IMR-90 (cell line): ENCODE measurements around the gene AMZ1. TPM values are rescaled to one million over a fixed set of nuclear protein-coding genes. Genes with fewer than 3 reads are reported as not detected.

ENCODE experiments used
- ATAC-seq: fragments of 200-7000 bp; cut with Tn5 transposase; 2 replicates; pipeline ENCODE4 v1.9.1; 2020; ENCODE audit warnings: low read depth, mild to moderate bottlenecking, moderate library complexity
- BruUV-seq: library from RNA; stranded (reverse); fragments of 400-500 nt; replicated peaks from 2 replicates; lab custom pipeline; 2021; lab: Mats Ljungman, UMichigan
- CTCF ChIA-PET: fragments of 300-600 bp; formaldehyde crosslinking; extraction: SDS; loops from one replicate; lab custom pipeline; 2021; ENCODE audit warnings: antibody characterized with exemption; lab: Yijun Ruan, JAX
- POLR2A ChIA-PET: fragments of 300-600 bp; sonication (Branson Sonifier 250); formaldehyde crosslinking; loops from one replicate; lab custom pipeline; 2022; ENCODE audit warnings: antibody characterized with exemption; ENCODE audit not compliant: unreplicated experiment; lab: Charles Lee
- DNase-seq: peaks from one replicate; pipeline ENCODE4 v3.0.0; 2013
- H2AFZ ChIP-seq: replicated peaks from 2 replicates; pipeline ENCODE3; 2013; ENCODE audit warnings: low read length, mild to moderate bottlenecking; ENCODE audit not compliant: poor library complexity
- H2AK5ac ChIP-seq: 2 replicates; pipeline ENCODE4 v1.6.1; 2013; ENCODE audit warnings: low read depth, low read length, inconsistent platforms
- H2AK9ac ChIP-seq: replicated peaks from 2 replicates; pipeline ENCODE3; 2013; ENCODE audit warnings: mild to moderate bottlenecking, low read depth, low read length, moderate library complexity; ENCODE audit not compliant: poor library complexity
- H2BK120ac ChIP-seq: 2 replicates; pipeline ENCODE4 v1.6.1; 2013; ENCODE audit warnings: low read depth, low read length, inconsistent platforms
- H2BK15ac ChIP-seq: 3 replicates; pipeline ENCODE4 v1.6.1; 2013; ENCODE audit warnings: low read depth, low read length, inconsistent platforms
- H2BK20ac ChIP-seq: 2 replicates; pipeline ENCODE4 v1.6.1; 2013; ENCODE audit warnings: low read depth, mild to moderate bottlenecking, inconsistent platforms, low read length, moderate library complexity
- H2BK5ac ChIP-seq: 2 replicates; pipeline ENCODE4 v1.6.1; 2013; ENCODE audit warnings: mild to moderate bottlenecking, low read depth, low read length, inconsistent platforms; ENCODE audit not compliant: poor library complexity, severe bottlenecking
- H3K14ac ChIP-seq: replicated peaks from 2 replicates; pipeline ENCODE4 v1.6.1; 2013; ENCODE audit warnings: low read depth, low read length, inconsistent platforms
- H3K18ac ChIP-seq: 2 replicates; pipeline ENCODE4 v1.6.1; 2013; ENCODE audit warnings: low read depth, low read length, control low read depth
- H3K23ac ChIP-seq: 2 replicates; pipeline ENCODE4 v1.6.1; 2013; ENCODE audit warnings: low read depth, low read length, inconsistent platforms
- H3K27ac ChIP-seq: 2 replicates; pipeline ENCODE4 v1.5.1; 2013; ENCODE audit warnings: mild to moderate bottlenecking, control low read depth, low read length; ENCODE audit not compliant: insufficient read depth
- H3K27me3 ChIP-seq: 2 replicates; pipeline ENCODE4 v1.6.1; 2013; ENCODE audit warnings: low read length; ENCODE audit not compliant: control insufficient read depth, insufficient read depth
- H3K36me3 ChIP-seq: 2 replicates; pipeline ENCODE4 v1.6.1; 2013; ENCODE audit warnings: low read length, mixed read lengths; ENCODE audit not compliant: control insufficient read depth, insufficient read depth
- H3K4ac ChIP-seq: 2 replicates; pipeline ENCODE4 v1.6.1; 2013; ENCODE audit warnings: low read depth, low read length, inconsistent platforms
- H3K4me1 ChIP-seq: 2 replicates; pipeline ENCODE4 v1.6.1; 2013; ENCODE audit warnings: low read length, mixed read lengths; ENCODE audit not compliant: control insufficient read depth, insufficient read depth
- H3K4me2 ChIP-seq: 2 replicates; pipeline ENCODE4 v1.6.1; 2013; ENCODE audit warnings: low read depth, mild to moderate bottlenecking, control low read depth, low read length, moderate library complexity
- H3K4me3 ChIP-seq: 2 replicates; pipeline ENCODE4 v1.5.1; 2013; ENCODE audit warnings: low read depth, mild to moderate bottlenecking, control low read depth, low read length, moderate library complexity; ENCODE audit not compliant: insufficient read depth
- H3K56ac ChIP-seq: 2 replicates; pipeline ENCODE4 v1.6.1; 2013; ENCODE audit warnings: low read length, inconsistent platforms; ENCODE audit not compliant: insufficient read depth; ENCODE audit errors: extremely low read depth
- H3K79me1 ChIP-seq, 2 experiments: 2 replicates each; pipeline ENCODE4 v1.6.1; 2013; ENCODE audit warnings: low read length in 2 of 2, inconsistent platforms in 1 of 2, low read depth in 1 of 2
- H3K9ac ChIP-seq: 2 replicates; pipeline ENCODE4 v1.6.1; 2013; ENCODE audit warnings: low read depth, low read length, control low read depth
- H3K9me1 ChIP-seq: 2 replicates; pipeline ENCODE4 v1.6.1; 2013; ENCODE audit warnings: low read length, inconsistent platforms; ENCODE audit not compliant: insufficient read depth
- H3K9me3 ChIP-seq: 2 replicates; pipeline ENCODE4 v1.6.1; 2013; ENCODE audit warnings: low read length; ENCODE audit not compliant: control insufficient read depth, insufficient read depth
- H4K20me1 ChIP-seq: 2 replicates; pipeline ENCODE4 v1.6.1; 2013; ENCODE audit warnings: low read length, inconsistent platforms; ENCODE audit not compliant: insufficient read depth
- H4K5ac ChIP-seq: 2 replicates; pipeline ENCODE4 v1.6.1; 2013; ENCODE audit warnings: mild to moderate bottlenecking, low read depth, low read length, control low read depth
- H4K8ac ChIP-seq, 2 experiments: 2 replicates each; pipeline ENCODE4 v1.6.1; 2013; ENCODE audit warnings: low read depth in 2 of 2, low read length in 2 of 2, control low read depth in 1 of 2, inconsistent platforms in 1 of 2
- H4K91ac ChIP-seq: 2 replicates; pipeline ENCODE4 v1.6.1; 2013; ENCODE audit warnings: low read depth, low read length, inconsistent platforms; ENCODE audit not compliant: insufficient read depth
- BHLHE40 ChIP-seq: fragments of 150-350 bp; IDR thresholded peaks from 2 replicates; pipeline ENCODE4 v1.6.1; 2016; ENCODE audit warnings: mild to moderate bottlenecking, low read depth, low read length
- CEBPB ChIP-seq: IDR thresholded peaks from 2 replicates; pipeline ENCODE4 v1.6.1; 2012; ENCODE audit warnings: low read depth, low read length, improper control_type of control experiment
- CHD1 ChIP-seq: IDR thresholded peaks from 2 replicates; pipeline ENCODE4 v1.6.1; 2012; ENCODE audit warnings: low read depth, low read length, improper control_type of control experiment
- FOS ChIP-seq: fragments of 150-350 bp; IDR thresholded peaks from 2 replicates; pipeline ENCODE4 v1.6.1; 2016; ENCODE audit warnings: low read depth, low read length
- MAFK ChIP-seq: IDR thresholded peaks from 2 replicates; pipeline ENCODE4 v1.6.1; 2012; ENCODE audit warnings: low read depth, low read length, improper control_type of control experiment
- MAZ ChIP-seq: IDR thresholded peaks from 2 replicates; pipeline ENCODE4 v1.6.1; 2012; ENCODE audit warnings: low read depth, mild to moderate bottlenecking, low read length, improper control_type of control experiment, moderate library complexity, borderline replicate concordance
- MXI1 ChIP-seq: IDR thresholded peaks from 2 replicates; pipeline ENCODE4 v1.6.1; 2012; ENCODE audit warnings: low read depth, mild to moderate bottlenecking, low read length, moderate library complexity, borderline replicate concordance
- NFE2L2 ChIP-seq: fragments of 150-350 bp; IDR thresholded peaks from 2 replicates; pipeline ENCODE4 v1.6.1; 2016; ENCODE audit warnings: low read depth, mild to moderate bottlenecking, low read length
- POLR2A ChIP-seq: IDR thresholded peaks from 2 replicates; pipeline ENCODE4 v1.6.1; 2012; ENCODE audit warnings: mild to moderate bottlenecking, low read depth, low read length
- RAD21 ChIP-seq: IDR thresholded peaks from 2 replicates; pipeline ENCODE4 v1.6.1; 2012; ENCODE audit warnings: low read length, improper control_type of control experiment
- RCOR1 ChIP-seq: IDR thresholded peaks from 2 replicates; pipeline ENCODE4 v1.6.1; 2012; ENCODE audit warnings: mild to moderate bottlenecking, low read length, improper control_type of control experiment; ENCODE audit not compliant: insufficient replicate concordance
- RFX5 ChIP-seq: IDR thresholded peaks from 2 replicates; pipeline ENCODE4 v1.8.0; 2012; ENCODE audit warnings: low read depth, mild to moderate bottlenecking, low read length, moderate library complexity
- SMC3 ChIP-seq: fragments of 150-350 bp; IDR thresholded peaks from 2 replicates; pipeline ENCODE4 v1.6.1; 2016; ENCODE audit warnings: low read depth, mild to moderate bottlenecking, antibody characterized with exemption, low read length, moderate library complexity
- WGBS, 2 experiments: methylation state at CpG; one replicate each; pipeline versions ENCODE4 v1.1.5 to v1.1.7; 2013; ENCODE audit warnings: missing lambda C conversion rate in 2 of 2; ENCODE audit not compliant: insufficient read length in 1 of 2; ENCODE audit errors: extremely low coverage in 2 of 2; 5-methylcytosine and 5-hydroxymethylcytosine counted together
- dilution Hi-C: fragments of 300-500 bp; cut with HindIII; formaldehyde crosslinking; loops from one replicate; pipeline ENCODE4 v1.14.3; 2018; ENCODE audit warnings: low sequenced_read_pairs; ENCODE audit not compliant: unreplicated experiment
- in situ Hi-C: fragments of 300-500 bp; cut with MboI; formaldehyde crosslinking; loops from 3 replicates; pipeline ENCODE4 v1.14.3; 2019; ENCODE audit warnings: low sequenced_read_pairs, inconsistent platforms, mixed read lengths
- intact Hi-C: fragments of 100-400 bp; cut with micrococcal nuclease; formaldehyde crosslinking; loops from 2 replicates; pipeline ENCODE4 v1.10.0; 2022
- polyA plus RNA-seq, 3 experiments: library from polyadenylated mRNA; depleted of rRNA; stranded (reverse); fragments of >200 nt; gene quantifications; 2 replicates each; pipeline ENCODE4 v1.2.3, GENCODE V29; 2012; ENCODE audit warnings: low replicate concordance in 1 of 3
- total RNA-seq: library from RNA; depleted of rRNA; stranded (reverse); fragments of >200 nt; gene quantifications from 2 replicates; pipeline ENCODE4 v1.2.3, GENCODE V29; 2012
- TF ChIP-seq, protein P1 (sequence below): fragments of 150-350 bp; IDR thresholded peaks from 2 replicates; pipeline ENCODE4 v1.6.1; 2016; ENCODE audit warnings: low read depth, mild to moderate bottlenecking, low read length, moderate library complexity, borderline replicate concordance
- TF ChIP-seq, protein P2 (sequence below): fragments of 150-350 bp; IDR thresholded peaks from 2 replicates; pipeline ENCODE4 v1.6.1; 2017; ENCODE audit warnings: mild to moderate bottlenecking, antibody characterized with exemption, low read length, low read depth
- TF ChIP-seq, protein P3 (sequence below): conservative IDR thresholded peaks from 2 replicates; pipeline ENCODE4 v1.5.1; 2012; ENCODE audit warnings: mild to moderate bottlenecking, low read depth, low read length, improper control_type of control experiment

Gene AMZ1
- total and polyA plus RNA-seq, 2 of the 4 experiments (the other 2 are of a cell fraction) = 0.54 to 1.6 TPM

DNA sequence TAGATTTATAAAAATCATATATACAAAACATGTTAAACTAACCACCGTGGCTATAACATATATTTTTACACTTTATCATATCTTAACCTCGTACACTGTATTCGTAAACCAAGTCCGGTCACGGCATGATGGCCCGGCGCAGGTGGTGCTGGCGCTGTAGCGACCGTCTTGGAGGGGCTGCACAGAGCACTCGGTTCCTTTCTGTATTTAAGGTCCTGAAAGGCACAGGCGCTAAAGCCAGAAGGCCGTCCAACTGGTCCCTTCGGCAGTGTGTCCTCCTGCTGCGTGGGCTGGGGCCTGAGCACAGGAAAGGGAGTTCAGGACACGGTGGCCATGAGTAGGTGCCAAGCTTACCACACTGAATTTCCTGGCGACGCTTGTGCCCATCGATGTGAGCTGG is 33.8 kb downstream of the AMZ1 start:
- Histone ChIP-seq H4K5ac (no peak overlapping the region), H3K9ac (no peak overlapping the region), H3K9me1 (peaks cover 10% of the 10 kb centered on the region; the same call in 1 of the 2 replicates), H3K79me1 (peaks cover 22 to 53% of the 10 kb centered on the region in 2 experiments), H2BK5ac (no peak overlapping the region), H3K56ac (no peak overlapping the region), H2AFZ (no peak overlapping the region), H2AK9ac (no peak overlapping the region), H2AK5ac (no peak overlapping the region), H3K27me3 (no peaks in the 10 kb centered on the region), H3K18ac (no peak overlapping the region), H2BK120ac (no peak overlapping the region), H2BK20ac (no peak overlapping the region), H3K36me3 (peaks cover 48% of the 10 kb centered on the region), H3K27ac (no peak overlapping the region), H4K8ac (no peak overlapping the region), H3K4me3 (no peak overlapping the region), H2BK15ac (no peak overlapping the region), H3K4me2 (no peak overlapping the region), H3K4ac (no peak overlapping the region), H3K14ac (no peak overlapping the region), H3K9me3 (no peaks in the 10 kb centered on the region), H4K91ac (no peak overlapping the region), H3K4me1 (peaks cover 7% of the 10 kb centered on the region; the same call in 1 of the 2 replicates), H3K23ac (no peak overlapping the region), H4K20me1 (0 out of 2 replicates have a peak, but pooled peaks cover 4% of the 10 kb centered on the region)
- TF ChIP-seq RFX5 (no peak), SMC3 (no peak), NFE2L2 (no peak), MAZ (no peak), RAD21 (no peak), RCOR1 (no peak), CHD1 (no peak), CEBPB (no peak), BHLHE40 (no peak), MXI1 (no peak), MAFK (no peak), FOS (no peak), POLR2A (no peak)
- TF ChIP-seq, protein P1, sequence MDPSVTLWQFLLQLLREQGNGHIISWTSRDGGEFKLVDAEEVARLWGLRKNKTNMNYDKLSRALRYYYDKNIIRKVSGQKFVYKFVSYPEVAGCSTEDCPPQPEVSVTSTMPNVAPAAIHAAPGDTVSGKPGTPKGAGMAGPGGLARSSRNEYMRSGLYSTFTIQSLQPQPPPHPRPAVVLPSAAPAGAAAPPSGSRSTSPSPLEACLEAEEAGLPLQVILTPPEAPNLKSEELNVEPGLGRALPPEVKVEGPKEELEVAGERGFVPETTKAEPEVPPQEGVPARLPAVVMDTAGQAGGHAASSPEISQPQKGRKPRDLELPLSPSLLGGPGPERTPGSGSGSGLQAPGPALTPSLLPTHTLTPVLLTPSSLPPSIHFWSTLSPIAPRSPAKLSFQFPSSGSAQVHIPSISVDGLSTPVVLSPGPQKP = no peak
- TF ChIP-seq, protein P2, sequence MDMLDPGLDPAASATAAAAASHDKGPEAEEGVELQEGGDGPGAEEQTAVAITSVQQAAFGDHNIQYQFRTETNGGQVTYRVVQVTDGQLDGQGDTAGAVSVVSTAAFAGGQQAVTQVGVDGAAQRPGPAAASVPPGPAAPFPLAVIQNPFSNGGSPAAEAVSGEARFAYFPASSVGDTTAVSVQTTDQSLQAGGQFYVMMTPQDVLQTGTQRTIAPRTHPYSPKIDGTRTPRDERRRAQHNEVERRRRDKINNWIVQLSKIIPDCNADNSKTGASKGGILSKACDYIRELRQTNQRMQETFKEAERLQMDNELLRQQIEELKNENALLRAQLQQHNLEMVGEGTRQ = no peak
- TF ChIP-seq, protein P3, sequence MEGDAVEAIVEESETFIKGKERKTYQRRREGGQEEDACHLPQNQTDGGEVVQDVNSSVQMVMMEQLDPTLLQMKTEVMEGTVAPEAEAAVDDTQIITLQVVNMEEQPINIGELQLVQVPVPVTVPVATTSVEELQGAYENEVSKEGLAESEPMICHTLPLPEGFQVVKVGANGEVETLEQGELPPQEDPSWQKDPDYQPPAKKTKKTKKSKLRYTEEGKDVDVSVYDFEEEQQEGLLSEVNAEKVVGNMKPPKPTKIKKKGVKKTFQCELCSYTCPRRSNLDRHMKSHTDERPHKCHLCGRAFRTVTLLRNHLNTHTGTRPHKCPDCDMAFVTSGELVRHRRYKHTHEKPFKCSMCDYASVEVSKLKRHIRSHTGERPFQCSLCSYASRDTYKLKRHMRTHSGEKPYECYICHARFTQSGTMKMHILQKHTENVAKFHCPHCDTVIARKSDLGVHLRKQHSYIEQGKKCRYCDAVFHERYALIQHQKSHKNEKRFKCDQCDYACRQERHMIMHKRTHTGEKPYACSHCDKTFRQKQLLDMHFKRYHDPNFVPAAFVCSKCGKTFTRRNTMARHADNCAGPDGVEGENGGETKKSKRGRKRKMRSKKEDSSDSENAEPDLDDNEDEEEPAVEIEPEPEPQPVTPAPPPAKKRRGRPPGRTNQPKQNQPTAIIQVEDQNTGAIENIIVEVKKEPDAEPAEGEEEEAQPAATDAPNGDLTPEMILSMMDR = no peak
- no peak for ATAC-seq
- in situ Hi-C loops = no loop called here
- WGBS, 2 experiments = 91% methylated on average over 13 of the region's 19 CpGs; no CpG with 5 or more reads in 1 of the 2 experiments
- intact Hi-C loops = no loop called here
- ChIA-PET POLR2A (no interaction called here), CTCF (no interaction called here)
- no peak for DNase-seq
- no TSS peak for BruUV-seq
- dilution Hi-C loops = no loop called here
